Hepatocyte (in vitro differentiated cells): ENCODE results near the gene SLC1A1. TPM values are rescaled to one million over a fixed set of nuclear protein-coding genes. Genes with fewer than 3 reads are reported as not detected.
"Not testable (repeated sequence)": the region's sequence is repeated elsewhere in the genome, so short reads cannot be mapped to it uniquely, and the experiment has no call there.

ENCODE experiments used
- DNase-seq: peaks from one replicate; pipeline ENCODE4 v3.0.0-alpha.2; 2016; ENCODE audit warnings: low spot score
- H2AFZ ChIP-seq: fragments of 200-600 bp; sonication (generic); 2 replicates; pipeline ENCODE4 v1.6.0; 2016; ENCODE audit warnings: antibody characterized with exemption, mild to moderate bottlenecking
- H3K27ac ChIP-seq: fragments of 200-600 bp; sonication (generic); 2 replicates; pipeline ENCODE4 v1.5.1; 2016; ENCODE audit warnings: mild to moderate bottlenecking
- H3K27me3 ChIP-seq: fragments of 200-600 bp; sonication (generic); 2 replicates; pipeline ENCODE4 v1.6.1; 2016
- H3K36me3 ChIP-seq: fragments of 200-600 bp; sonication (generic); replicated peaks from 2 replicates; pipeline ENCODE4 v1.5.1; 2016; ENCODE audit warnings: low read depth; ENCODE audit not compliant: insufficient read depth
- H3K4me1 ChIP-seq: fragments of 200-600 bp; sonication (generic); 2 replicates; pipeline ENCODE4 v1.5.1; 2016; ENCODE audit warnings: mild to moderate bottlenecking, moderate library complexity; ENCODE audit not compliant: insufficient read depth
- H3K4me2 ChIP-seq: fragments of 200-600 bp; sonication (generic); 2 replicates; pipeline ENCODE4 v1.6.0; 2016
- H3K4me3 ChIP-seq: fragments of 200-600 bp; sonication (generic); 2 replicates; pipeline ENCODE4 v1.5.1; 2016; ENCODE audit warnings: mild to moderate bottlenecking
- H3K79me2 ChIP-seq: fragments of 200-600 bp; sonication (generic); 2 replicates; pipeline ENCODE4 v1.6.0; 2017; ENCODE audit warnings: mild to moderate bottlenecking
- H3K9me2 ChIP-seq: fragments of 200-600 bp; sonication (generic); replicated peaks from 2 replicates; pipeline ENCODE4 v1.6.0; 2017; ENCODE audit warnings: mild to moderate bottlenecking; ENCODE audit not compliant: insufficient read depth
- H3K9me3 ChIP-seq: fragments of 200-600 bp; sonication (generic); 2 replicates; pipeline ENCODE4 v1.5.1; 2016; ENCODE audit warnings: low read depth, mild to moderate bottlenecking
- H4K20me1 ChIP-seq: fragments of 200-600 bp; sonication (generic); 2 replicates; pipeline ENCODE4 v1.6.0; 2016; ENCODE audit warnings: mild to moderate bottlenecking; ENCODE audit not compliant: insufficient read depth, poor library complexity, severe bottlenecking
- EZH2 ChIP-seq: fragments of 200-600 bp; sonication (generic); IDR thresholded peaks from 2 replicates; pipeline ENCODE4 v1.6.1; 2016; ENCODE audit warnings: antibody characterized with exemption, mild to moderate bottlenecking, borderline replicate concordance
- EZH2phosphoT487 ChIP-seq: fragments of 200-600 bp; sonication (generic); IDR thresholded peaks from one replicate; pipeline ENCODE4 v1.6.1; 2018; ENCODE audit warnings: antibody characterized with exemption, mild to moderate bottlenecking, low read depth, moderate library complexity; ENCODE audit not compliant: unreplicated experiment, severe bottlenecking
- WGBS: methylation state at CpG from one replicate; pipeline ENCODE4 v1.1.6; 2016; ENCODE audit warnings: low lambda C conversion rate; ENCODE audit errors: missing lambda C conversion rate; 5-methylcytosine and 5-hydroxymethylcytosine counted together
- polyA plus RNA-seq: library from polyadenylated mRNA; unstranded; fragments of >200 nt; fragmentation: Nextera tagmentation; extraction: Ambion mirVana; gene quantifications from 2 replicates; pipeline ENCODE4 v1.2.1, GENCODE V29; 2016
- total RNA-seq: library from RNA; depleted of rRNA; stranded (reverse); fragments of >200 nt; gene quantifications from 2 replicates; pipeline ENCODE4 v1.2.3, GENCODE V29; 2014
- TF ChIP-seq, protein P1 (sequence below): fragments of 200-600 bp; sonication (generic); IDR thresholded peaks from 2 replicates; pipeline ENCODE4 v1.5.1; 2016; ENCODE audit warnings: antibody characterized with exemption, mild to moderate bottlenecking; ENCODE audit not compliant: poor library complexity

SLC1A1 gene
- total and polyA plus RNA-seq, 2 experiments from 2014 or later: 36.1 to 50.7 TPM

DNA sequence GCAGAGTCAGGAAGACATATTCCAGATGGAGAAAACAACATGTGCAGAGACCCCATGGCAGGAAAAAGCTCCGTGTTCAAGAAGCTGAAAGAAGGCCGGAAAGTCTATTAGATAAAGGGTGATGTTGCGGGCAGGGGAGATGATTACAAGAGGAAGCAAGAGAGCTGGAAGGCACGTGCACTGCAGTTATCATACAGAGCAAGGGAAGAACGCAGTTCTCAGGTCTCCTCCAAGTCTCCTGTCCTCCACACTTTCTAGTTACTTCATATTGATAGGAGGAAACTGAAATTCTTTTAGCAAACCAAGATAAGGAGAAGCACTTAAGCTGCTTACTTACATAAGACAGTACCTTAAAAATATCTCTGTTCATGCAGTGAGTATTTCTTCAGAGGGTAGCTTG lies 113.6 kb downstream of the SLC1A1 start:
- Histone ChIP-seq H3K36me3 (no peaks in the 10 kb centered on the region), H3K27ac (no peak overlapping the region), H2AFZ (no peak overlapping the region), H3K9me3 (no peaks in the 10 kb centered on the region), H3K4me2 (no peak overlapping the region), H3K4me3 (no peak overlapping the region), H3K79me2 (no peaks in the 10 kb centered on the region), H3K9me2 (no peaks in the 10 kb centered on the region), H3K27me3 (no peaks in the 10 kb centered on the region), H4K20me1 (no peaks in the 10 kb centered on the region), H3K4me1 (no peaks in the 10 kb centered on the region)
- DNase-seq: no peak
- no peak for TF ChIP-seq EZH2phosphoT487
- TF ChIP-seq, protein P1, sequence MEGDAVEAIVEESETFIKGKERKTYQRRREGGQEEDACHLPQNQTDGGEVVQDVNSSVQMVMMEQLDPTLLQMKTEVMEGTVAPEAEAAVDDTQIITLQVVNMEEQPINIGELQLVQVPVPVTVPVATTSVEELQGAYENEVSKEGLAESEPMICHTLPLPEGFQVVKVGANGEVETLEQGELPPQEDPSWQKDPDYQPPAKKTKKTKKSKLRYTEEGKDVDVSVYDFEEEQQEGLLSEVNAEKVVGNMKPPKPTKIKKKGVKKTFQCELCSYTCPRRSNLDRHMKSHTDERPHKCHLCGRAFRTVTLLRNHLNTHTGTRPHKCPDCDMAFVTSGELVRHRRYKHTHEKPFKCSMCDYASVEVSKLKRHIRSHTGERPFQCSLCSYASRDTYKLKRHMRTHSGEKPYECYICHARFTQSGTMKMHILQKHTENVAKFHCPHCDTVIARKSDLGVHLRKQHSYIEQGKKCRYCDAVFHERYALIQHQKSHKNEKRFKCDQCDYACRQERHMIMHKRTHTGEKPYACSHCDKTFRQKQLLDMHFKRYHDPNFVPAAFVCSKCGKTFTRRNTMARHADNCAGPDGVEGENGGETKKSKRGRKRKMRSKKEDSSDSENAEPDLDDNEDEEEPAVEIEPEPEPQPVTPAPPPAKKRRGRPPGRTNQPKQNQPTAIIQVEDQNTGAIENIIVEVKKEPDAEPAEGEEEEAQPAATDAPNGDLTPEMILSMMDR: no peak
- TF ChIP-seq EZH2: no peak
- 69% methylated on average over 5 of the region's 5 CpGs for WGBS

DNA sequence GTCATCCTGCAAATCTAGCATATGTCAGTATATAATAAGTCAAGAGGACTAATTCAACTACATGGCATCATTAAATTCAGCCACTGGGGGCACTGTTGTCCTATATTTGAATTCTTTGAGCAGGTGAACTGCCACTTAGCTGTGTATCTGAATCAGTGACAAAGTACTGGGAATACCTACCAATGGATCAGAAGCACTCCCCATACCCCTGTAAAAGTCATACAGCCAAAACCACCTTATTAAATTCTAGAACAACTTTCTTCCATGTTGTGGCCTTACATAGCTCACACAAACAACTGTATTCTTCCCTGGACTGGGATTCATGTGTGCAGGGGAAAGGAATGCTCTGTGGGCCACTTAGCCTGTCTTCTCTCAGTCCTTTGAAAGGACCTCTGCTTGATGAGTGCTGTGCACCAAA lies 114.4 kb downstream of the SLC1A1 start:
- H2AFZ ChIP-seq: no peak overlapping the region
- H3K4me1 ChIP-seq: no peaks in the 10 kb centered on the region
- H3K36me3 ChIP-seq: no peaks in the 10 kb centered on the region
- no peaks in the 10 kb centered on the region for H3K9me3 ChIP-seq
- no peaks in the 10 kb centered on the region for H3K27me3 ChIP-seq
- H3K4me3 ChIP-seq: no peak overlapping the region
- H3K27ac ChIP-seq: no peak overlapping the region
- H3K79me2 ChIP-seq: no peaks in the 10 kb centered on the region
- TF ChIP-seq, protein P1: peak; percentile 66
- no peak for TF ChIP-seq EZH2
- no peak for TF ChIP-seq EZH2phosphoT487
- H3K9me2 ChIP-seq: no peaks in the 10 kb centered on the region
- H3K4me2 ChIP-seq: no peak overlapping the region
- no peaks in the 10 kb centered on the region for H4K20me1 ChIP-seq
- DNase-seq: peak; percentile 84

DNA sequence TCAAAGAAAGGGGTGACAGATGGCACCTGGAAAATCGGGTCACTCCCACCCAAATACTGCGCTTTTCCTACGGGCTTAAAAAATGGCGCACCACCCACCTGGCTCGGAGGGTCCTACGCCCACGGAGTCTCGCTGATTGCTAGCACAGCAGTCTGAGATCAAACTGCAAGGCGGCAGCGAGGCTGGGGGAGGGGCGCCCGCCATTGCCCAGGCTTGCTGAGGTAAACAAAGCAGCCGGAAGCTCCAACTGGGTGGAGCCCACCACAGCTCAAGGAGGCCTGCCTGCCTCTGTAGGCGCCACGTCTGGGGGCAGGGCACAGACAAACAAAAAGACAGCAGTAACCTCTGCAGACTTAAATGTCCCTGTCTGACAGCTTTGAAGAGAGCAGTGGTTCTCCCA lies 115.8 kb downstream of the SLC1A1 start:
- H3K27me3 ChIP-seq, H3K4me2 ChIP-seq, H3K27ac ChIP-seq, H2AFZ ChIP-seq, H3K9me3 ChIP-seq, H4K20me1 ChIP-seq, H3K9me2 ChIP-seq, DNase-seq, H3K79me2 ChIP-seq, H3K4me1 ChIP-seq, H3K4me3 ChIP-seq, H3K36me3 ChIP-seq: not testable (repeated sequence)
- WGBS: 68% methylated on average over 13 of the region's 15 CpGs

DNA sequence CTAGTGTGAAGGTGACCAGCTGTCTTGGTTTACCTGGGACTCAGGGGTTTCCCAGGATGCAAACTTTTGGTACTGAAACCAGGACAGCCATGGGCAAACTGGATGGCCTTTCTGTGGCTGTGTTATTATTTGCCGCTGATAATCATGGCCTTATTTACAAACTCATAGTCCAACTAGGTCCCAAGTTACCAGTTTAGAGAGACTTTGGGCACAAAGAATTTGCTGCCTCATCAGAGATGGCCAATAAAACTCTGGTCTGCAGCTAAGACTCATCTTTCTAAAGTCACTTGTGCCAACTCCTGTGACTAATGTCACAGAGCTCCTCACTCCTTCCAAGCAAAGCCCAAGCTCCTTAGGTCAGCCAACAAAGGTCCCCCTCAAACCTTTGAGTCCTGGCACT lies 124.4 kb downstream of the SLC1A1 start:
- no peaks in the 10 kb centered on the region for H3K4me1 ChIP-seq
- no peaks in the 10 kb centered on the region for H3K79me2 ChIP-seq
- H3K36me3 ChIP-seq: no peaks in the 10 kb centered on the region
- H3K27ac ChIP-seq: no peak overlapping the region
- TF ChIP-seq, protein P1: no peak
- TF ChIP-seq EZH2: no peak
- TF ChIP-seq EZH2phosphoT487: no peak
- WGBS: 95% methylated on average over 1 of the region's 1 CpG
- no peaks in the 10 kb centered on the region for H4K20me1 ChIP-seq
- no peaks in the 10 kb centered on the region for H3K9me3 ChIP-seq
- H3K9me2 ChIP-seq: no peaks in the 10 kb centered on the region
- no peak for DNase-seq
- H2AFZ ChIP-seq: no peak overlapping the region
- H3K4me2 ChIP-seq: no peak overlapping the region
- no peak overlapping the region for H3K4me3 ChIP-seq
- no peaks in the 10 kb centered on the region for H3K27me3 ChIP-seq
